GM21786 (cell line): ENCODE measurements around the gene SNAP47.
"Not testable (repeated sequence)": the region's sequence is repeated elsewhere in the genome, so short reads cannot be mapped to it uniquely, and the experiment has no call there.

Experiments
- ATAC-seq: cut with Tn5 transposase; IDR thresholded peaks from one replicate; pipeline ENCODE4 v1.9.1; 2021; ENCODE audit not compliant: unreplicated experiment

The SNAP47 gene

GRCh38 chr1:227734856-227735538 is at the start of gene SNAP47, which contains the start of gene JMJD4:
Gene SNAP47 (plus strand): TSS chr1:227735435. CDS start chr1:227747737, 12,302 bp downstream.
Gene JMJD4 (minus strand): TSS chr1:227735302. CDS start chr1:227735273, 29 bp downstream.
- peak; percentile 94 for ATAC-seq

GRCh38 chr1:227685807-227686206 is 49.4 kb upstream of the SNAP47 start:
- no peak for ATAC-seq

- ATAC-seq: no peak
Observed at GRCh38 chr1:227697321-227697864, 37.8 kb upstream of the SNAP47 start.

GRCh38 chr1:227701631-227702030 is 33.6 kb upstream of the SNAP47 start:
- ATAC-seq: not testable (repeated sequence)

GRCh38 chr1:227707846-227708245 is 27.4 kb upstream of the SNAP47 start:
- ATAC-seq: no peak

- no peak for ATAC-seq
Observed at GRCh38 chr1:227709451-227709850, 25.8 kb upstream of the SNAP47 start.

GRCh38 chr1:227710474-227710873 is 24.8 kb upstream of the SNAP47 start:
- not testable (repeated sequence) for ATAC-seq

GRCh38 chr1:227712648-227713047 is 22.6 kb upstream of the SNAP47 start:
- ATAC-seq: peak; percentile 86

- ATAC-seq: no peak
Observed at GRCh38 chr1:227718932-227719331, 16.3 kb upstream of the SNAP47 start.

- ATAC-seq: no peak
Observed at GRCh38 chr1:227723474-227723873, 11.8 kb upstream of the SNAP47 start.

- ATAC-seq: no peak
Observed at GRCh38 chr1:227725046-227725445, 10.2 kb upstream of the SNAP47 start.

GRCh38 chr1:227726318-227726717 is 8.9 kb upstream of the SNAP47 start:
- no peak for ATAC-seq

GRCh38 chr1:227726924-227727599 is 8.2 kb upstream of the SNAP47 start:
- no peak for ATAC-seq

GRCh38 chr1:227728059-227728891 is 7.0 kb upstream of the SNAP47 start:
- peak; percentile 46 for ATAC-seq

GRCh38 chr1:227728892-227729143 is 6.4 kb upstream of the SNAP47 start:
- no peak for ATAC-seq

- no peak for ATAC-seq
Observed at GRCh38 chr1:227729144-227729880, 5.9 kb upstream of the SNAP47 start.

- no peak for ATAC-seq
Observed at GRCh38 chr1:227729881-227730629, 5.2 kb upstream of the SNAP47 start.

- no peak for ATAC-seq
Observed at GRCh38 chr1:227730630-227731151, 4.5 kb upstream of the SNAP47 start.

- ATAC-seq: no peak
Observed at GRCh38 chr1:227731241-227731677, 4.0 kb upstream of the SNAP47 start.
